GM18951 (cell line): ENCODE measurements around the gene PNLIPRP2.

Experiments
- POLR2A ChIP-seq: IDR thresholded peaks from 4 replicates; pipeline ENCODE4 v1.6.1; 2011; ENCODE audit warnings: mild to moderate bottlenecking; ENCODE audit not compliant: insufficient read length, insufficient read depth; ENCODE audit errors: extremely low read depth
- in situ Hi-C: fragments of 300-500 bp; cut with MboI; formaldehyde crosslinking; loops from one replicate; pipeline ENCODE4 v1.12.0; 2022; ENCODE audit warnings: low sequenced_read_pairs, mixed read lengths, inconsistent platforms; ENCODE audit not compliant: unreplicated experiment

Gene PNLIPRP2

GRCh38 chr10:116669832-116670644 is 49.3 kb downstream of the PNLIPRP2 start:
- no peak for TF ChIP-seq POLR2A
- in situ Hi-C loops: no loop called here

- in situ Hi-C loops: no loop called here
- no peak for TF ChIP-seq POLR2A
Measured at GRCh38 chr10:116670706-116671105, 50.0 kb downstream of the PNLIPRP2 start.

GRCh38 chr10:116671274-116671926 is 50.6 kb downstream of the PNLIPRP2 start:
- TF ChIP-seq POLR2A: no peak
- in situ Hi-C loops: no loop called here

GRCh38 chr10:116672891-116673290 is 52.1 kb downstream of the PNLIPRP2 start:
- TF ChIP-seq POLR2A: no peak
- in situ Hi-C loops: no loop called here

- in situ Hi-C loops: no loop called here
- no peak for TF ChIP-seq POLR2A
Measured at GRCh38 chr10:116673866-116674265, 53.1 kb downstream of the PNLIPRP2 start.

- TF ChIP-seq POLR2A: no peak
- in situ Hi-C loops: no loop called here
Measured at GRCh38 chr10:116674901-116675423, 54.2 kb downstream of the PNLIPRP2 start.

- TF ChIP-seq POLR2A: no peak
- in situ Hi-C loops: no loop called here
Measured at GRCh38 chr10:116676118-116676517, 55.4 kb downstream of the PNLIPRP2 start.

- in situ Hi-C loops: no loop called here
Measured at GRCh38 chr10:116676633-116677032, 55.9 kb downstream of the PNLIPRP2 start.

GRCh38 chr10:116679351-116679750 is 58.6 kb downstream of the PNLIPRP2 start:
- in situ Hi-C loops: no loop called here

More at GRCh38 chr10:116676633-116677032, 55.9 kb downstream of the PNLIPRP2 start:
- TF ChIP-seq POLR2A: no peak

GRCh38 chr10:116683166-116683565 is 62.4 kb downstream of the PNLIPRP2 start:
- no peak for TF ChIP-seq POLR2A
- in situ Hi-C loops: no loop called here

More at GRCh38 chr10:116679351-116679750, 58.6 kb downstream of the PNLIPRP2 start:
- no peak for TF ChIP-seq POLR2A

- in situ Hi-C loops: no loop called here
- no peak for TF ChIP-seq POLR2A
Measured at GRCh38 chr10:116683821-116684220, 63.1 kb downstream of the PNLIPRP2 start.

- no peak for TF ChIP-seq POLR2A
- in situ Hi-C loops: no loop called here
Measured at GRCh38 chr10:116684781-116685180, 64.0 kb downstream of the PNLIPRP2 start.

GRCh38 chr10:116685807-116686206 is 65.1 kb downstream of the PNLIPRP2 start:
- in situ Hi-C loops: no loop called here
- no peak for TF ChIP-seq POLR2A

- TF ChIP-seq POLR2A: no peak
- in situ Hi-C loops: no loop called here
Measured at GRCh38 chr10:116686632-116687031, 65.9 kb downstream of the PNLIPRP2 start.
